HEK293 (cell line): ENCODE results near the gene COX19.
"Not testable (repeated sequence)": the region's sequence is repeated elsewhere in the genome, so short reads cannot be mapped to it uniquely, and the experiment has no call there.

Experiments
- CTCF ChIA-PET: fragments of 350-600 bp; formaldehyde crosslinking; extraction: SDS; loops from one replicate; lab custom pipeline; 2021; ENCODE audit warnings: antibody characterized with exemption; lab: Yijun Ruan, JAX
- POLR2A ChIA-PET: fragments of 300-600 bp; formaldehyde crosslinking; extraction: SDS; loops from one replicate; lab custom pipeline; 2020; ENCODE audit warnings: antibody characterized with exemption, inconsistent platforms; lab: Yijun Ruan, JAX
- H3K27ac ChIP-seq: fragments of 200-500 bp; sonication (Bioruptor generic); 2 replicates; pipeline ENCODE4 v1.5.1; 2014; ENCODE audit warnings: low read depth, low read length, control low read depth, inconsistent platforms; ENCODE audit errors: extremely low read depth
- H3K36me3 ChIP-seq, 2 experiments: fragments of 200-500 bp in 1 of 2; sonication (Bioruptor generic) in 1 of 2; 1 replicate in 1 of 2; 2 replicates in 1 of 2; pipeline ENCODE4 v1.5.1; 2014 to 2017; ENCODE audit warnings: inconsistent platforms in 2 of 2, low read length in 2 of 2; ENCODE audit not compliant: control insufficient read depth in 2 of 2, insufficient read depth in 1 of 2
- H3K4me1 ChIP-seq: fragments of 200-500 bp; sonication (Bioruptor generic); 2 replicates; pipeline ENCODE4 v1.5.1; 2014; ENCODE audit warnings: mild to moderate bottlenecking, low read length, inconsistent platforms; ENCODE audit not compliant: control insufficient read depth, insufficient read depth
- H3K4me3 ChIP-seq: 2 replicates; pipeline ENCODE4 v1.5.1; 2011; ENCODE audit warnings: low read depth, mild to moderate bottlenecking, control low read depth, low read length, moderate library complexity
- H3K9me3 ChIP-seq: fragments of 200-500 bp; sonication (Bioruptor generic); 2 replicates; pipeline ENCODE4 v1.5.1; 2014; ENCODE audit warnings: low read depth, low read length, inconsistent platforms; ENCODE audit not compliant: control insufficient read depth, insufficient read depth
- BCL11B ChIP-seq: fragments of 450-650 bp; formaldehyde crosslinking; IDR thresholded peaks from 2 replicates; pipeline ENCODE4 v1.5.1; 2016; ENCODE audit warnings: low read depth, missing biosample characterization, missing genetic modification characterization
- KLF9 ChIP-seq: fragments of 450-650 bp; formaldehyde crosslinking; IDR thresholded peaks from 2 replicates; pipeline ENCODE4 v1.5.1; 2016; ENCODE audit warnings: missing biosample characterization, missing genetic modification characterization, low read depth
- PRDM6 ChIP-seq: fragments of 450-650 bp; formaldehyde crosslinking; IDR thresholded peaks from 2 replicates; pipeline ENCODE4 v1.5.1; 2017; ENCODE audit warnings: missing biosample characterization, missing genetic modification characterization
- SP2 ChIP-seq: fragments of 450-650 bp; formaldehyde crosslinking; IDR thresholded peaks from 2 replicates; pipeline ENCODE4 v1.5.1; 2016; ENCODE audit warnings: missing biosample characterization, missing genetic modification characterization
- ZBTB1 ChIP-seq: fragments of 450-650 bp; formaldehyde crosslinking; IDR thresholded peaks from 2 replicates; pipeline ENCODE4 v1.5.1; 2016; ENCODE audit warnings: missing biosample characterization, missing genetic modification characterization
- ZNF223 ChIP-seq: fragments of 450-650 bp; formaldehyde crosslinking; IDR thresholded peaks from 2 replicates; pipeline ENCODE4 v1.5.1; 2016; ENCODE audit warnings: missing biosample characterization, missing genetic modification characterization
- ZNF292 ChIP-seq: fragments of 450-650 bp; formaldehyde crosslinking; IDR thresholded peaks from 2 replicates; pipeline ENCODE4 v1.5.1; 2016; ENCODE audit warnings: low read depth, missing biosample characterization, missing genetic modification characterization, borderline replicate concordance
- ZNF341 ChIP-seq: fragments of 450-650 bp; formaldehyde crosslinking; IDR thresholded peaks from 2 replicates; pipeline ENCODE4; 2016; ENCODE audit warnings: low read depth, missing biosample characterization, missing genetic modification characterization
- ZNF473 ChIP-seq: fragments of 450-650 bp; formaldehyde crosslinking; IDR thresholded peaks from 2 replicates; pipeline ENCODE4 v1.5.1; 2017; ENCODE audit warnings: missing biosample characterization, missing genetic modification characterization
- ZNF488 ChIP-seq: fragments of 450-650 bp; formaldehyde crosslinking; IDR thresholded peaks from 2 replicates; pipeline ENCODE4 v1.5.1; 2016; ENCODE audit warnings: missing biosample characterization, missing genetic modification characterization
- ZNF518A ChIP-seq: fragments of 450-650 bp; formaldehyde crosslinking; conservative IDR thresholded peaks from 2 replicates; pipeline ENCODE4 v1.5.1; 2016; ENCODE audit warnings: low read depth, missing biosample characterization, missing genetic modification characterization
- ZNF548 ChIP-seq: fragments of 450-650 bp; formaldehyde crosslinking; IDR thresholded peaks from 2 replicates; pipeline ENCODE4 v1.5.1; 2016; ENCODE audit warnings: missing biosample characterization, missing genetic modification characterization
- ZNF624 ChIP-seq: fragments of 450-650 bp; formaldehyde crosslinking; IDR thresholded peaks from 2 replicates; pipeline ENCODE4 v1.5.1; 2017; ENCODE audit warnings: missing biosample characterization, missing genetic modification characterization
- ZNF843 ChIP-seq: fragments of 450-650 bp; formaldehyde crosslinking; IDR thresholded peaks from 2 replicates; pipeline ENCODE4 v1.5.1; 2016; ENCODE audit warnings: missing biosample characterization, missing genetic modification characterization
- ZSCAN16 ChIP-seq: fragments of 450-650 bp; formaldehyde crosslinking; IDR thresholded peaks from 2 replicates; pipeline ENCODE4 v1.5.1; 2016; ENCODE audit warnings: missing biosample characterization, missing genetic modification characterization
- ZSCAN18 ChIP-seq: fragments of 450-650 bp; formaldehyde crosslinking; IDR thresholded peaks from 2 replicates; pipeline ENCODE4 v1.5.1; 2016; ENCODE audit warnings: missing biosample characterization, missing genetic modification characterization
- TF ChIP-seq, protein P1 (sequence below): fragments of 450-650 bp; formaldehyde crosslinking; IDR thresholded peaks from 2 replicates; pipeline ENCODE4 v1.5.1; 2017; ENCODE audit warnings: missing biosample characterization, missing genetic modification characterization

Gene COX19

GRCh38 chr7:944744-945143 is 30.6 kb downstream of the COX19 start:
- H3K36me3 ChIP-seq, result no peaks in the 10 kb centered on the region
- ChIA-PET POLR2A (no interaction called here), CTCF (no interaction called here)
- no peaks in the 10 kb centered on the region for H3K4me1 ChIP-seq
- no peaks in the 10 kb centered on the region for H3K9me3 ChIP-seq
- no peak for TF ChIP-seq ZNF548 (tag by site-specific recombination)
- TF ChIP-seq ZNF223, result no peak
- TF ChIP-seq PRDM6, result no peak
- no peak for TF ChIP-seq KLF9 (tag by site-specific recombination)
- TF ChIP-seq BCL11B (tag by site-specific recombination), result no peak
- TF ChIP-seq ZNF624 (tag by site-specific recombination), result no peak
- no peak for TF ChIP-seq ZNF518A (tag by site-specific recombination)
- no peak for TF ChIP-seq ZNF488 (tag by site-specific recombination)
- no peak for TF ChIP-seq ZSCAN18 (tag by site-specific recombination)
- no peak for TF ChIP-seq ZNF473 (tag by site-specific recombination)
- no peak for TF ChIP-seq ZNF292 (tag by site-specific recombination)
- TF ChIP-seq ZSCAN16 (tag by site-specific recombination), result no peak
- TF ChIP-seq ZBTB1 (tag by site-specific recombination), result no peak
- no peak for TF ChIP-seq ZNF341
- TF ChIP-seq, protein P1, sequence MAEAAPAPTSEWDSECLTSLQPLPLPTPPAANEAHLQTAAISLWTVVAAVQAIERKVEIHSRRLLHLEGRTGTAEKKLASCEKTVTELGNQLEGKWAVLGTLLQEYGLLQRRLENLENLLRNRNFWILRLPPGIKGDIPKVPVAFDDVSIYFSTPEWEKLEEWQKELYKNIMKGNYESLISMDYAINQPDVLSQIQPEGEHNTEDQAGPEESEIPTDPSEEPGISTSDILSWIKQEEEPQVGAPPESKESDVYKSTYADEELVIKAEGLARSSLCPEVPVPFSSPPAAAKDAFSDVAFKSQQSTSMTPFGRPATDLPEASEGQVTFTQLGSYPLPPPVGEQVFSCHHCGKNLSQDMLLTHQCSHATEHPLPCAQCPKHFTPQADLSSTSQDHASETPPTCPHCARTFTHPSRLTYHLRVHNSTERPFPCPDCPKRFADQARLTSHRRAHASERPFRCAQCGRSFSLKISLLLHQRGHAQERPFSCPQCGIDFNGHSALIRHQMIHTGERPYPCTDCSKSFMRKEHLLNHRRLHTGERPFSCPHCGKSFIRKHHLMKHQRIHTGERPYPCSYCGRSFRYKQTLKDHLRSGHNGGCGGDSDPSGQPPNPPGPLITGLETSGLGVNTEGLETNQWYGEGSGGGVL (tag by site-specific recombination), result no peak
- TF ChIP-seq ZNF843 (tag by site-specific recombination), result no peak
- no peak for TF ChIP-seq SP2 (tag by site-specific recombination)
- H3K27ac ChIP-seq, result no peak overlapping the region
- H3K4me3 ChIP-seq, result no peak overlapping the region

DNA sequence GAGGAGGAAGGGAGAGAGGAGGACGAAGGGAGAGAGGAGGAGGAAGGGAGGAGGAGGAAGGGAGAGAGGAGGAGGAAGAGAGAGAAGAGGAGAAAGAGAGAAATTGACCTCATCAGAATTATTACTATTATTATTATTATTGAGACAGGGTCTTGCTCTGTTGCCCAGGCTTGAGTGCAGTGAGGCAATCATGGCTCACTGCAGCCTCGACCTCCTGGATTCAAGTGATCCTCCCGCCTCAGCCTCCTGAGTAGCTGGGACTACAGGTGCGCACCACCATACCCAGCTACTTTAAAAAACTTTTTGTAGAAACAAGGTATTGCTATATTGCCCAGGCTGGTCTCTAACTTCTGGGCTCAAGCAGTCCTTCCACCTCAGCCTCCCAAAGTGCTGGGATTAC is 31.6 kb downstream of the COX19 start:
- H3K9me3 ChIP-seq, H3K4me3 ChIP-seq, POLR2A ChIA-PET, H3K4me1 ChIP-seq, H3K27ac ChIP-seq, CTCF ChIA-PET, H3K36me3 ChIP-seq: not testable (repeated sequence)
